ENCODE results near the gene DNAH17. TPM values are rescaled to one million over a fixed set of nuclear protein-coding genes. Genes with fewer than 3 reads are reported as not detected.

Gene DNAH17
- total and polyA plus RNA-seq, 2 donors (not counting 3 experiments of a cell fraction or from before 2014, with no cell fraction given): not detected

GRCh38 chr17:78524870-78525510 is 52.2 kb downstream of the DNAH17 start:
- Histone ChIP-seq H3K9me1 (replicated peaks; ENCODE audit: control insufficient read depth, extremely low read depth, insufficient read depth, low read length) (no peaks in the 10 kb centered on the region), H3K27me3 (ENCODE audit: control insufficient read depth in 2 of 2, insufficient read depth in 2 of 2, low read length in 2 of 2) (no peaks in the 10 kb centered on the region), H3K36me3 (ENCODE audit: control insufficient read depth in 2 of 2, extremely low read depth in 1 of 2, insufficient read depth in 2 of 2, low read length in 2 of 2) (no peaks in the 10 kb centered on the region), H3K4me3 (replicated peaks in 1 of 3; ENCODE audit: insufficient read depth in 1 of 3, low read depth in 1 of 3, low read length in 3 of 3) (no peak overlapping the region), H2AFZ (ENCODE audit: low read depth, low read length) (no peak overlapping the region), H3K9ac (replicated peaks; ENCODE audit: extremely low read depth, insufficient read depth, low read length) (no peak overlapping the region), H3K4me1 (ENCODE audit: control insufficient read depth, extremely low read depth, insufficient read depth, low read length) (no peaks in the 10 kb centered on the region), H3K9me3 (replicated peaks; ENCODE audit: control insufficient read depth, insufficient read depth, low read length) (no peaks in the 10 kb centered on the region), H3K27ac (ENCODE audit: insufficient read depth, low read depth, low read length) (no peak overlapping the region), H4K20me1 (replicated peaks; ENCODE audit: control insufficient read depth, extremely low read depth, insufficient read depth, low read length) (no peaks in the 10 kb centered on the region), H3K79me2 (ENCODE audit: control insufficient read depth, insufficient read depth, low read length) (no peaks in the 10 kb centered on the region), H3K4me2 (ENCODE audit: insufficient read depth, low read length) (no peak overlapping the region)
- DNase-seq (ENCODE audit: low read depth, low spot score) (no peak), FAIRE-seq (no peak)
- ChIA-PET POLR2A (no interaction called here), CTCF (no interaction called here)
- BruUV-seq (replicated peaks): no TSS peak
- dilution Hi-C loops (cut with MboI; ENCODE audit: extremely low pct_ligation_motif_present, low sequenced_read_pairs): no loop called here
- intact Hi-C loops (cut with micrococcal nuclease): no loop called here
- TF ChIP-seq EZH2 (IDR thresholded peaks at IDR 0.05; ENCODE audit: borderline replicate concordance, low read depth, low read length, severe bottlenecking) (no peak), MAX (IDR thresholded peaks at IDR 0.05; ENCODE audit: insufficient read depth, insufficient read length) (no peak), JUN (IDR thresholded peaks at IDR 0.05; ENCODE audit: borderline replicate concordance, insufficient read depth, insufficient read length, low read depth) (no peak), CTCF (IDR thresholded peaks at IDR 0.05; ENCODE audit: extremely low read depth in 1 of 2, insufficient read depth in 1 of 2, low read depth in 1 of 2, low read length in 2 of 2) (no peak), POLR2AphosphoS5 (IDR thresholded peaks at IDR 0.05; ENCODE audit: insufficient read depth, low read depth, low read length) (no peak), POLR2A (IDR thresholded peaks at IDR 0.05; ENCODE audit: low read depth, low read length) (no peak), MYC (IDR thresholded peaks at IDR 0.05; ENCODE audit: low read depth, low read length) (no peak), FOS (IDR thresholded peaks at IDR 0.05; ENCODE audit: borderline replicate concordance, insufficient read depth, low read length) (no peak), GATA2 (IDR thresholded peaks at IDR 0.05; ENCODE audit: insufficient read depth, insufficient read length, low read depth, low read length) (no peak)

Measured in endothelial cell of umbilical vein (primary cell).